ES-I3 (cell line): Measurements from ENCODE around the gene TRMT1.

ENCODE experiments used
- H3K36me3 ChIP-seq: 2 replicates; pipeline ENCODE4 v1.6.1; 2013; ENCODE audit warnings: mild to moderate bottlenecking, low read length, control low read depth, moderate library complexity; ENCODE audit not compliant: insufficient read depth
- H3K4me1 ChIP-seq: 2 replicates; pipeline ENCODE4 v1.6.1; 2013; ENCODE audit warnings: mild to moderate bottlenecking, control low read depth, low read length; ENCODE audit not compliant: insufficient read depth
- H3K9ac ChIP-seq: 2 replicates; pipeline ENCODE4 v1.6.1; 2013; ENCODE audit warnings: low read depth, mild to moderate bottlenecking, low read length, moderate library complexity
- H3K9me3 ChIP-seq: 2 replicates; pipeline ENCODE4 v1.6.1; 2013; ENCODE audit warnings: mild to moderate bottlenecking, low read length, moderate library complexity; ENCODE audit not compliant: control insufficient read depth, insufficient read depth

Gene TRMT1

GRCh38 chr19:13104848-13105711 is 11.5 kb downstream of the TRMT1 start:
- Histone ChIP-seq H3K4me1 (peaks cover 5% of the 10 kb centered on the region; the same call in 1 of the 2 replicates), H3K9me3 (no peaks in the 10 kb centered on the region), H3K36me3 (peaks cover 8% of the 10 kb centered on the region), H3K9ac (no peak overlapping the region)

GRCh38 chr19:13104360-13104847 is 12.1 kb downstream of the TRMT1 start:
- Histone ChIP-seq H3K9ac (no peak overlapping the region; the same call in 1 of the 2 replicates), H3K36me3 (peaks cover 8% of the 10 kb centered on the region), H3K4me1 (peaks cover 5% of the 10 kb centered on the region; the same call in 1 of the 2 replicates), H3K9me3 (no peaks in the 10 kb centered on the region)

- Histone ChIP-seq H3K4me1 (peaks cover 5% of the 10 kb centered on the region; the same call in 1 of the 2 replicates), H3K9me3 (no peaks in the 10 kb centered on the region), H3K9ac (no peak overlapping the region), H3K36me3 (peaks cover 8% of the 10 kb centered on the region)
Observed at GRCh38 chr19:13103581-13104359, 12.8 kb downstream of the TRMT1 start.

- Histone ChIP-seq H3K9ac (peak within 1 kb of the TSS; percentile 16), H3K36me3 (peaks cover 5% of the 10 kb centered on the region), H3K4me1 (peaks cover 5% of the 10 kb centered on the region; the same call in 1 of the 2 replicates), H3K9me3 (no peaks in the 10 kb centered on the region)
Observed at GRCh38 chr19:13102666-13103580, 13.6 kb downstream of the TRMT1 start, which contains the start of gene LYL1. TSS of gene LYL1 (minus strand) at chr19:13102858. CDS start at chr19:13101171, 1,687 bp downstream.

- peaks cover 2% of the 10 kb centered on the region for H3K36me3 ChIP-seq
- no peaks in the 10 kb centered on the region for H3K9me3 ChIP-seq
- peak overlapping the region; percentile 16; the same call in 1 of the 2 replicates for H3K9ac ChIP-seq
- H3K4me1 ChIP-seq, result peaks cover 5% of the 10 kb centered on the region; the same call in 1 of the 2 replicates
Observed at GRCh38 chr19:13102416-13102665, 14.2 kb downstream of the TRMT1 start.

- H3K9me3 ChIP-seq, result no peaks in the 10 kb centered on the region
- H3K9ac ChIP-seq, result peak overlapping the region; percentile 16; the same call in 1 of the 2 replicates
- H3K36me3 ChIP-seq, result no peaks in the 10 kb centered on the region
- H3K4me1 ChIP-seq, result peaks cover 9% of the 10 kb centered on the region; the same call in 1 of the 2 replicates
Observed at GRCh38 chr19:13101590-13102415, 14.7 kb downstream of the TRMT1 start.

GRCh38 chr19:13100841-13101589 is 15.5 kb downstream of the TRMT1 start:
- Histone ChIP-seq H3K36me3 (no peaks in the 10 kb centered on the region), H3K4me1 (peaks cover 9% of the 10 kb centered on the region; the same call in 1 of the 2 replicates), H3K9ac (no peak overlapping the region), H3K9me3 (no peaks in the 10 kb centered on the region)

GRCh38 chr19:13100031-13100588 is 16.4 kb downstream of the TRMT1 start:
- peaks cover 9% of the 10 kb centered on the region; the same call in 1 of the 2 replicates for H3K4me1 ChIP-seq
- no peak overlapping the region for H3K9ac ChIP-seq
- no peaks in the 10 kb centered on the region for H3K9me3 ChIP-seq
- no peaks in the 10 kb centered on the region for H3K36me3 ChIP-seq

GRCh38 chr19:13099073-13099999 is 17.2 kb downstream of the TRMT1 start:
- no peaks in the 10 kb centered on the region for H3K9me3 ChIP-seq
- H3K9ac ChIP-seq, result peak overlapping the region; percentile 54
- peaks cover 9% of the 10 kb centered on the region; the same call in 1 of the 2 replicates for H3K4me1 ChIP-seq
- no peaks in the 10 kb centered on the region for H3K36me3 ChIP-seq

GRCh38 chr19:13098277-13099072 is 18.1 kb downstream of the TRMT1 start:
- Histone ChIP-seq H3K36me3 (no peaks in the 10 kb centered on the region), H3K9me3 (no peaks in the 10 kb centered on the region), H3K4me1 (peaks cover 9% of the 10 kb centered on the region; the same call in 1 of the 2 replicates), H3K9ac (peak overlapping the region; percentile 54)
